ENCODE results near the gene ZNF200.
"Not testable (repeated sequence)": the region's sequence is repeated elsewhere in the genome, so short reads cannot be mapped to it uniquely, and the experiment has no call there.

Gene ZNF200, protein sequence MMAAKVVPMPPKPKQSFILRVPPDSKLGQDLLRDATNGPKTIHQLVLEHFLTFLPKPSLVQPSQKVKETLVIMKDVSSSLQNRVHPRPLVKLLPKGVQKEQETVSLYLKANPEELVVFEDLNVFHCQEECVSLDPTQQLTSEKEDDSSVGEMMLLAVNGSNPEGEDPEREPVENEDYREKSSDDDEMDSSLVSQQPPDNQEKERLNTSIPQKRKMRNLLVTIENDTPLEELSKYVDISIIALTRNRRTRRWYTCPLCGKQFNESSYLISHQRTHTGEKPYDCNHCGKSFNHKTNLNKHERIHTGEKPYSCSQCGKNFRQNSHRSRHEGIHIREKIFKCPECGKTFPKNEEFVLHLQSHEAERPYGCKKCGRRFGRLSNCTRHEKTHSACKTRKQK

GRCh38 chr16:3234857-3235561 lies at the start of gene ZNF200:
Gene ZNF200, minus strand, starts transcription at chr16:3235158. Its CDS starts 1,403 bp downstream, at chr16:3233755.
- peak; percentile 94 for DNase-seq

DNA sequence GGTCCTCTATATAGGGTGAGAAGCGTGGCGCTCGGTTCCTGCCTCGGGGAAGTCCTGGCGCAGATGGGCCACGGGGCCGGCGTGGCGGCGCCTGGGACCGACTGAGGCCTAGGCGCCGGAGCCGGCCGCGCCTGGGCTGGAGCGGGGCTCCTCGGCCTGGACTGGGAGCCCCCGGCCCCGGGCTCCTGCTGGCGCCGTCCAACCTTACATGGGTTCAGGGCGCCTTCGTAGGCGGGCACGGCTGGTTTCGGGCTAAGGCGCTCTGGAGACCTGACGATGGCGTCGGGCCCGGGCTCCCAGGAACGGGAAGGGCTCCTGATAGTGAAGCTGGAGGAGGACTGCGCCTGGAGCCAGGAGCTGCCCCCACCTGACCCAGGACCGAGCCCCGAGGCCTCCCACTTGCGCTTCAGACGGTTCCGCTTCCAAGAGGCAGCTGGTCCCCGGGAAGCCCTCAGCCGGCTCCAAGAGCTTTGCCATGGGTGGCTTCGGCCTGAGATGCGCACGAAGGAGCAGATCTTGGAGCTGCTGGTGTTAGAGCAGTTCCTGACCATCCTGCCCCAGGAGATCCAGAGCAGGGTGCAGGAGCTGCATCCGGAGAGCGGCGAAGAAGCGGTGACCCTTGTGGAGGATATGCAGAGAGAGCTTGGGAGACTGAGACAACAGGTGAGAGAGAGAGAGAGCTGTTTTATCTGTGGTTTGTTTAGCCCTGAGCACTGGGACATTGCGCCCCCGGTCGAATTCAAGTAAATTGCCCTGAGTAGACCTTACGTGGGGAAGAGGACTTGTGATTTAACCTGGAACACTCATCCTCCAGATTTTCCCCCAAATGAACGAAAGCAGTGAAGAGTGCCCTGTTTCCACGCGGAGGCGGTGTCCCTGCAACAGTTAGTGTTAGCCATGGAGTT lies 48.8 kb upstream of the ZNF200 start:
- DNase-seq: no peak

- peak; percentile 98 for DNase-seq
These were observed 48.0 kb upstream of the ZNF200 start, which contains the start of gene ZNF263 for GRCh38 chr16:3282730-3283542. Gene ZNF263, plus strand, starts transcription at chr16:3283491. Its CDS starts 328 bp downstream, at chr16:3283819.

DNA sequence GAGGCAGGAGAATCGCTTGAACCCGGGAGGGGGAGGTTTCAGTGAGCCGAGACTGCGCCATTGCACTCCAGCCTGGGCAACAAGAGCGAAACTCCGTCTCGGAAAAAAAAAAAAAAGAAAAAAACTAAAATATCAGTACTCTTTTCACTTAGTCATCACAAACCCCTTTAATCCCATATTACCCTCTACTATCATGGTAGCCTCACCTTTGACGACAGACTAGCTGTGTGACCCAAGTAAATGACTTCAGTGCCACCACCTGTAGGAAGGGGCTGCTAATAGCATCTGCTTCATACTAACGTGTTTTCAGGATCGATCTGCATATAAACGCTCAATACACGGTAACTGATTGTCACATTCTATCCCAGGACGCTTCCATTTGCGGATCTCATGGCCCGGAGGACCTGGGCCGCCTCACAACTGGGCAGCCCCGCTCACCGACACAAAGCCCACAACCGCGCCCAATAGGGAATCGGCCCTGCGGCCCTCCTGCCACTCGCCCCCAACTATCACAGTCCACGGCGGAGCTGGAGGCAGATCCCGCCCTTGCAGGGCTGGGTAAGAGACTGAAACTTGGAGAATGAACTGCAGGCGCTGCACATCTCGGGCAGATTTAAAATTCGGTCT lies 47.3 kb upstream of the ZNF200 start:
- DNase-seq: no peak

DNA sequence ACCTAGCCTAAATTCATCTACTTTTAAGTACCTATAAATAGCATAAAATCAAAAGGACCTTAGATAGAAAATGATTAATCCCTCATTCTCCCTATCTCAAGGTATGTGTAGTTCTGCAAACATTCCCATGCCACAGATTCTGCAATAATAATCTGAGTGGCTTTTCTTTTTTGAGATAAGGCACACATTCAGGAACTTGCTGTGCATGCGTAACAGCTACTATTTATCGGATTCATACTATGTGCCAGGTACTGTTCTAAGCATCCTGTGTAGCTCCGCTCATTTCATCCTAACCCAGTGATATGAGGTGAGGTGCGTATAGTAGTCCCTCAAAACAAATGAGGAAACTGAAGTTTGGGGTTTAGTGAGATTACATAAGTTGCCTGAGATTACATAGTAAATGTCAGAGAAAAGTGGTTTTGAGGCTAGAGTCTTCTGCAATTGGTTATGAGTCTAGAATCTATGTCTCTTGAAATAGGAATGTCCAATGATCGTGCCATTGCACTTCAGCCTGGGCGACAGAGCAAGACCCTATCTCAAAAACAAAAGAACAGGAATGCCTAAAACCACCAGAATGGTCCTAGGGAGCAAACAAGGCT lies 46.4 kb upstream of the ZNF200 start:
- peak; percentile 82 for DNase-seq

DNA sequence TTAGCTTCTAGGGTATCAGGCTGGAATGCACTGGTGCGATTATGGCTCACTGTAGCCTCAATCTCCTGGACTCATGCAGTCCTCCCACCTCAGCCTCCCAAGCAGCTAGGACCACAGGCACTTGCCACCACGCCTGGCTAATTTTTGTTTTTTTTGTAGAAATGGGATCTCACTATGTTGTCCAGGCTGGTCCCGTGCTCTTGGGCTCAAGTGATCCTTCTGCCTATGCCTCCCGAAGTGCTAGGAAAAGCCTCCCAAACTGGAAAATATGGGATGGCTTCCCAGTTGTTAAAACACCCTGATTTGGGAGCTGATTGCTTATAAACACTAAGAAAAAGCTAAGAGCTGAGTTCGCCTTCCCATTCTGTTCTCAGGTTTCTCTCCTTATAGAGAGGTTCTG lies 41.7 kb upstream of the ZNF200 start:
- DNase-seq: no peak

GRCh38 chr16:3274947-3275346 lies 40.0 kb upstream of the ZNF200 start:
- DNase-seq: no peak

GRCh38 chr16:3274490-3274889 lies 39.5 kb upstream of the ZNF200 start:
- no peak for DNase-seq

DNA sequence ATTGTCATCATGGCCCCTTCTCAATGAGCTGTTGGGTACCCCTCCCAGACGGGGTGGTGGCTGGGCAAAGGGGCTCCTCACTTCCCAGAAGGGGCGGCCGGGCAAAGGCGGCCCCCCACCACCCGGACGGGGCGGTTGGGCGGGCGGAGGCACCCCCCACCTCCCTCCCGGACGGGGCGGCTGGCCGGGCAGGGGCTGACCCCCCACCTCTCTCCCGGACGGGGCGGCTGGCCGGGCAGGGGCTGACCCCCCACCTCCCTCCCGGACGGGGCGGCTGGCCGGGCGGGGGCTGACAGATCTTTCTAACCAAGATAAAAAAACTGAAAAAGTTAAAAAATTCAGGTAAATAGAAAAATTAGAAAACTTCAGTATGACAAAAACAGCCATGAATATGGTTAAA lies 36.3 kb upstream of the ZNF200 start:
- DNase-seq: not testable (repeated sequence)

GRCh38 chr16:3270718-3271117 lies 35.8 kb upstream of the ZNF200 start:
- DNase-seq: not testable (repeated sequence)

GRCh38 chr16:3268294-3268693 lies 33.3 kb upstream of the ZNF200 start:
- DNase-seq: no peak

- DNase-seq: peak; percentile 93
These were observed 32.0 kb upstream of the ZNF200 start for GRCh38 chr16:3266873-3267537.

DNA sequence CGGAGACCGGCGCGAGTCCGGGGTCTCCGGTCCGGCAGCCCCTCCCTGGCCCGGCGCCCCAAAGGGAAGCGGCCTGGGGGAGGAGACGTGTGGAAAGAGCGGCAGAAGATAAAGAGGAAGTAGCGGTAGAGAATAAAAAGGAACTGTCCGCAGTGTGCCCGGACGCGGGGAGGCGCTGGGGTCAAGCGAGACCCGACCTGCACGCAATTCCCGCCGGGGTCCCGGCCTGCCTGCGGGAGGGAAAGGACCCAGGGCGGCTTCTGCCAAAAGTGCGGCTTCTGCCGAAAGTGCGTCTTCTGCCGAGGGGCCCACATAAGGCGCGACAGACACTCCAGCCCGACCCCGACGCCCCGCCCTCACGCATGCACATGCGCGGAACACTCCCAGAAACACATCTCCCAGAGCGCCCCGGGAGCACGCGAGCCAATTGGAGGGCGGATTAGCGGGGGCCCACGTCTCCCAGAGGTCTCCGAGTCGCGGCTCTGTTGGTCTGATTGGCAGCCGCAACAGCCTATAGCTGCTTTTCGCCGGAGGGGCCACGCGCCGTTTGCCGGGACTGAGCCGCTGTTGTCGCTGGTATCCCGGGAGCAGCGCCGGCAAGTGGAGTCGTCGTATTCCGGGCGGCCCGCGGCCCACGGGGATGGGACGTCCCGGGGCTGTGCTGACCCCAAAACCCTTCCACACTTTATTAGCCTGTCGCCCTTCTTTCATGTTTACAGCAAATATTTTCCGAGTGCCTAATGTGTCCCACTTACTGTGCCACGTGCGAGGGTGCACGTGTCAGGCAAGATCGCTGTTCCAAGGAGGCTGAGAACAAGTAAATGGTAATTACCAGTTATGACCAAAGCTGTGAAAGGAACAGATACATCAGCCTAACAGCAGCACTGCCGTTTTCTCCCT lies 29.4 kb upstream of the ZNF200 start:
- DNase-seq: peak; percentile 98

DNA sequence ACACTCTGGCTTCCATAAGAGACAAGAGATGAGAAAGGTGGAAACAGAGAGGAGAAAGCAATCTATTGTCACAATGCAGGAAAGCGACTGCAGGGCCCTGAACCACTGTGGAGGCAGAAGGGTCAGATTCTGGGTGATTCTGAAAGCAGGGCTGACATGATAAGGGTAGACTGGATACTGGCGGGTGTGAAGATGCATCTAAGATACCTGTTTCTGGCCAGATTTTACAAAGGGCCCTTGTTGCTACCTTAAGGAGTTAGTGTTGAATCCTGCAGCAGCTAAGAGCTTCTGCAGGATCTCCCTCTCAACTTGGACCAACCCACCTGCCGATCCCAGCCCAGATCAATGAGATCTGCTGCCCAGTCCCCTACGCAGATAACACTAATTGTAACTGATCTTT lies 27.6 kb upstream of the ZNF200 start:
- no peak for DNase-seq

DNA sequence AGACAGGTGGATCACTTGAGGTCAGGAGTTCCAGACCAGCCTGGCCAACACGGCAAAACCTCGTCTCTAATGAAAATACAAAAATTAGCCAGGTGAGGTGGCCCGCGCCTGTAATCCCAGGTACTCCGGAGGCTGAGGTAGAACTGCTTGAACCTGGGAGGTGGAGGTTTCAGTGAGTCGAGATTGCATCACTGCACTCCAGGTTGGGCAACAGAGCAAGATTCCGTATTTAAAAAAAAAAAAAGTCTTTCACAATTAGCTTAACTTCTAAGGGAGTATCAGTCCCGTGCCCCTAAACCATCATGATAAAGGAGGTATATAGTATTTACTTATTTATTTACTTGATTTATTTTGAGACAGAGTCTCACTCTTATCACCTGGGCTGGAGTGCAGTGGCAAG lies 24.9 kb upstream of the ZNF200 start:
- peak; percentile 49 for DNase-seq

GRCh38 chr16:3256866-3257465 lies 22.0 kb upstream of the ZNF200 start:
- no peak for DNase-seq

DNA sequence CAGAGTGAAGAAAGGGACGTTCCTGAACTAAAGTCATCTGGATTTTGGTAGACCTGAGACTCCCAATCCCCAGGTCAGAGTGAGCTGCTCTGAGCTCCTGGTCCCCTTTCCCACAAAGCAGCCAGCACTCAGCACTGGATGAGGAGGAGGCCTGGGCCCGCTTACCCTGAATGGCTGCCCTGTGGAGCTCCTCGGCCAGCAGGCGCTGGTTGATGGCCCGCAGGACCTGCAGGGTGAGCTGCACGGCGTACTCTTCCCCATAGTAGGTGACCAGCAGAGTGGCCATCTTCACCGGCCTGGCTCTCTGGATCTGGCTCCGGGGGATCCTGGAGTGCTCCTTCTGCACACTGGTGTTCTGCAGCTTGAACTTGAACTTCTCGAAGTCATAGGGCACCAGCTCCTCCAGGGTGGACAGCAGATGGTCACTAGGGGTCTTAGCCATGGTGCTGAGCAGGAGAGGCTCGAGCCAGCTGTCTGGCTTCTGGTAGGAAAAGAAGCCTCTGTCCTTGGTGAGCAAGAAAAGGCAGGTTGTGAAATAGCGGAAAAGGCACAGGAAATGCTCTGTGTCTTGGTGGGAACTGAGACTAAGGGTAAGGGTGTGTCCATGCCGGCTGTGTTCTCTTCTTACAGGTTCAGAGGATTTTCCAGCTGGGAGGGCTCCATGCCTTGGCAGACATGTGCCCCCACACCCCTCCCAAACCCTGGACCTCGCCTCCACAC lies 21.3 kb upstream of the ZNF200 start, which contains the start of gene MEFV:
TSS of gene MEFV (minus strand) at position 488 of the 720 bp plus-strand sequence. CDS start at position 442, 46 bp downstream.
- DNase-seq: peak; percentile 89

GRCh38 chr16:3254309-3254708 lies 19.4 kb upstream of the ZNF200 start:
- no peak for DNase-seq

All from MV-4-11 (cell line).